Breast epithelium (tissue), 4 donors: Measurements from ENCODE around the gene IER3. TPM values are rescaled to one million over a fixed set of nuclear protein-coding genes. Genes with fewer than 3 reads are reported as not detected.
"Not testable (repeated sequence)": the region's sequence is repeated elsewhere in the genome, so short reads cannot be mapped to it uniquely, and the experiment has no call there.

ENCODE experiments used
- DNase-seq, 2 donors: peaks; one replicate each; pipeline ENCODE4 v3.0.0-alpha.2; 2019; ENCODE audit warnings: low spot score in 2 of 2
- H3K27ac ChIP-seq, 2 donors: fragments of 200-600 bp; sonication (generic) in 1 of 2; one replicate each; pipeline ENCODE4 v1.5.1; 2016 to 2019; ENCODE audit warnings: mild to moderate bottlenecking in 1 of 2
- H3K27me3 ChIP-seq, 2 donors: fragments of 200-600 bp; sonication (generic) in 1 of 2; one replicate each; pipeline versions ENCODE4 v1.5.1 to v1.6.0; 2017 to 2019; ENCODE audit warnings: control low read depth in 1 of 2, mild to moderate bottlenecking in 1 of 2
- H3K36me3 ChIP-seq: fragments of 200-600 bp; one replicate; pipeline ENCODE4 v1.5.1; 2019
- H3K4me1 ChIP-seq, 2 donors: fragments of 200-600 bp; sonication (generic); one replicate each; pipeline ENCODE4 v1.5.1; 2016 to 2019; ENCODE audit warnings: control low read depth in 1 of 2
- H3K4me3 ChIP-seq, 3 donors: fragments of 200-600 bp; sonication (generic); 1 replicate in 2 of 3; 2 replicates in 1 of 3; pipeline ENCODE4 v1.5.1; 2016 to 2019; ENCODE audit warnings: mild to moderate bottlenecking in 3 of 3, moderate library complexity in 2 of 3
- H3K9me3 ChIP-seq, 2 donors: fragments of 200-600 bp; sonication (generic) in 1 of 2; one replicate each; pipeline ENCODE4 v1.5.1; 2016 to 2019; ENCODE audit warnings: control low read depth in 1 of 2
- CTCF ChIP-seq, 3 donors: fragments of 450-650 bp; IDR thresholded peaks; one replicate each; pipeline ENCODE4 v1.5.1; 2016 to 2017; ENCODE audit warnings: antibody characterized with exemption in 3 of 3, mild to moderate bottlenecking in 3 of 3, moderate library complexity in 3 of 3
- POLR2A ChIP-seq: fragments of 450-650 bp; IDR thresholded peaks from one replicate; pipeline ENCODE4 v1.6.1; 2016; ENCODE audit warnings: antibody characterized with exemption, mild to moderate bottlenecking, moderate library complexity
- POLR2AphosphoS5 ChIP-seq, 3 donors: sonication (generic); formaldehyde crosslinking; IDR thresholded peaks; one replicate each; pipeline ENCODE4 v1.6.1; 2017; ENCODE audit warnings: antibody characterized with exemption in 3 of 3
- intact Hi-C: fragments of 100-400 bp; cut with DNase I; formaldehyde crosslinking; loops from one replicate; pipeline ENCODE4 v1.15.1; 2023; ENCODE audit warnings: low total_unique reads
- total RNA-seq, 3 donors: library from RNA; depleted of rRNA; stranded (reverse); fragments of >200 nt; gene quantifications; one replicate each; pipeline ENCODE4 v1.1.0, GENCODE V29; 2016

The IER3 gene
- total RNA-seq, 3 donors from 2014 or later = 7.7 to 64.1 (median 20.0) TPM

- Histone ChIP-seq H3K4me1 (peaks cover 0 to 4% of the 10 kb centered on the region in 2 donors), H3K9me3 (no peaks in the 10 kb centered on the region), H3K36me3 (no peaks in the 10 kb centered on the region), H3K27ac (no peak overlapping the region), H3K4me3 (no peak overlapping the region), H3K27me3 (no peaks in the 10 kb centered on the region)
- intact Hi-C loops = loop anchor here (10.0 kb wide), 1 partner anchor 55 kb away; no protein-coding TSS in a partner anchor
- no peak for TF ChIP-seq CTCF (IDR thresholded peaks at IDR 0.05)
- no peak for TF ChIP-seq POLR2AphosphoS5 (IDR thresholded peaks at IDR 0.05)
- no peak for TF ChIP-seq POLR2A
- DNase-seq = no peak
These were observed 15.4 kb upstream of the IER3 start for GRCh38 chr6:30759575-30760239.

GRCh38 chr6:30757261-30757904 is 13.0 kb upstream of the IER3 start:
- TF ChIP-seq POLR2A (no peak), CTCF (IDR thresholded peaks at IDR 0.05) (no peak), POLR2AphosphoS5 (IDR thresholded peaks at IDR 0.05) (no peak)
- no peaks in the 10 kb centered on the region for H3K27me3 ChIP-seq
- peaks cover 0 to 15% of the 10 kb centered on the region in 2 donors for H3K4me1 ChIP-seq
- DNase-seq = no peak
- intact Hi-C loops = no loop called here
- H3K36me3 ChIP-seq = no peaks in the 10 kb centered on the region
- H3K9me3 ChIP-seq = no peaks in the 10 kb centered on the region
- no peak overlapping the region for H3K4me3 ChIP-seq
- no peak overlapping the region for H3K27ac ChIP-seq

- H3K36me3 ChIP-seq, H3K27me3 ChIP-seq, DNase-seq, H3K4me3 ChIP-seq, H3K9me3 ChIP-seq, H3K27ac ChIP-seq, intact Hi-C loops: not testable (repeated sequence)
- peaks cover 0 to 23% of the 10 kb centered on the region in 2 donors for H3K4me1 ChIP-seq
These were observed 12.2 kb upstream of the IER3 start for GRCh38 chr6:30756405-30757003.

GRCh38 chr6:30754631-30755030 is 10.3 kb upstream of the IER3 start:
- Histone ChIP-seq H3K27me3 (no peaks in the 10 kb centered on the region), H3K9me3 (no peaks in the 10 kb centered on the region), H3K36me3 (no peaks in the 10 kb centered on the region), H3K4me1 (peaks cover 0 to 26% of the 10 kb centered on the region in 2 donors), H3K4me3 (no peak overlapping the region), H3K27ac (peak overlapping the region in 1 of 2 donors; percentile 97)
- no peak for DNase-seq
- intact Hi-C loops = no loop called here
- TF ChIP-seq POLR2AphosphoS5 (IDR thresholded peaks at IDR 0.05) (no peak), CTCF (IDR thresholded peaks at IDR 0.05) (no peak), POLR2A (no peak)

- Histone ChIP-seq H3K4me3 (no peak overlapping the region), H3K27ac (peak overlapping the region; percentile 88 to 97), H3K9me3 (no peaks in the 10 kb centered on the region), H3K27me3 (no peaks in the 10 kb centered on the region), H3K36me3 (no peaks in the 10 kb centered on the region), H3K4me1 (peaks cover 0 to 40% of the 10 kb centered on the region in 2 donors)
- intact Hi-C loops = no loop called here
- no peak for TF ChIP-seq CTCF (IDR thresholded peaks at IDR 0.05)
- no peak for TF ChIP-seq POLR2A
- TF ChIP-seq POLR2AphosphoS5 (IDR thresholded peaks at IDR 0.05) = peak; percentile 62 to 82 (median 71)
- peak; percentile 97 to 98 for DNase-seq
These were observed 8.0 kb upstream of the IER3 start for GRCh38 chr6:30752157-30752927.
